ENCODE measurements around the gene NR4A1. TPM values are rescaled to one million over a fixed set of nuclear protein-coding genes. Genes with fewer than 3 reads are reported as not detected.
"Not testable (repeated sequence)": the region's sequence is repeated elsewhere in the genome, so short reads cannot be mapped to it uniquely, and the experiment has no call there.

Gene NR4A1
- total RNA-seq, 6 experiments from 2014 or later: 5.0 to 8.8 (median 7.7) TPM

DNA sequence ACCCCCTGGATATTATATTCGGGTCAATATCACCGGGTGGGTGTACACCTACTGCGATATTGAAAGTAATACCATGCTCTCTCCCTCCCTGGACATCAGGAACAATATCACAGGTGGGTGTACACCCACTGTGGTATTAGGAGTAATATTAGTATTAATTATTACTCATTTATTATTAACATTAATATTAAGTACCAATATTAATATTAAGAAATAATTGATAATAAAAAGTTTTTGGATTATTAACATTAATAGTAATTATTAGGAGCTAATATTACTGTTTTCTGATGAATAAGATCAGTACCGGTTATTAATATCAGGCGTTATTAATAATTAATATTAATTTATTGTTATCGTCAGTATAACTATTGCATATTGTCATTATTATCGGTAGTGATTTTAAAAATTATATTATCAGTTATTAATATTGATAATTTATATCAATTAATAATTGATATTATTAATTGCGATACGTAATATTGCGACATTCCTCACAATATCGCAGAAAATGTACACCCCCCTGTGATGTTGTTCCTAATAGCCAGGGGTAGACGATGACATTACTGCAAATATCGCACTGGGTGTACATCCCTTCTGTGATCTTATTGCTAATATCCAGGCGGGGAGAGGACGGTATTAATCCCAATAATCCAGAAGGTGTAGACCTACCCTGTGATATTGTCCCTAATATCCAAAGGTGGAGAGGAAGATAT, 45.2 kb downstream of the NR4A1 start:
- no peak for ATAC-seq
- no peaks in the 10 kb centered on the region for H3K36me3 ChIP-seq
- WGBS (ENCODE audit: insufficient coverage, low coverage, low lambda C conversion rate, missing lambda C conversion rate): 81% methylated on average over 15 of the region's 15 CpGs
- intact Hi-C loops (cut with DNase I): no loop called here
- no peak for DNase-seq
- H3K9me3 ChIP-seq: no peaks in the 10 kb centered on the region
- no peak for TF ChIP-seq POLR2A (IDR thresholded peaks at IDR 0.05)
- TF ChIP-seq, protein P1, sequence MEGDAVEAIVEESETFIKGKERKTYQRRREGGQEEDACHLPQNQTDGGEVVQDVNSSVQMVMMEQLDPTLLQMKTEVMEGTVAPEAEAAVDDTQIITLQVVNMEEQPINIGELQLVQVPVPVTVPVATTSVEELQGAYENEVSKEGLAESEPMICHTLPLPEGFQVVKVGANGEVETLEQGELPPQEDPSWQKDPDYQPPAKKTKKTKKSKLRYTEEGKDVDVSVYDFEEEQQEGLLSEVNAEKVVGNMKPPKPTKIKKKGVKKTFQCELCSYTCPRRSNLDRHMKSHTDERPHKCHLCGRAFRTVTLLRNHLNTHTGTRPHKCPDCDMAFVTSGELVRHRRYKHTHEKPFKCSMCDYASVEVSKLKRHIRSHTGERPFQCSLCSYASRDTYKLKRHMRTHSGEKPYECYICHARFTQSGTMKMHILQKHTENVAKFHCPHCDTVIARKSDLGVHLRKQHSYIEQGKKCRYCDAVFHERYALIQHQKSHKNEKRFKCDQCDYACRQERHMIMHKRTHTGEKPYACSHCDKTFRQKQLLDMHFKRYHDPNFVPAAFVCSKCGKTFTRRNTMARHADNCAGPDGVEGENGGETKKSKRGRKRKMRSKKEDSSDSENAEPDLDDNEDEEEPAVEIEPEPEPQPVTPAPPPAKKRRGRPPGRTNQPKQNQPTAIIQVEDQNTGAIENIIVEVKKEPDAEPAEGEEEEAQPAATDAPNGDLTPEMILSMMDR (IDR thresholded peaks at IDR 0.05): no peak
- no peaks in the 10 kb centered on the region for H3K27me3 ChIP-seq
- peaks cover 0 to 20% (median 7%) of the 10 kb centered on the region in 4 donors for H3K4me1 ChIP-seq
- no peak overlapping the region for H3K4me3 ChIP-seq
- H3K27ac ChIP-seq: no peak overlapping the region

GRCh38 chr12:52097045-52097666, 45.9 kb downstream of the NR4A1 start:
- WGBS (ENCODE audit: insufficient coverage, low coverage, low lambda C conversion rate, missing lambda C conversion rate): 84% methylated on average over 15 of the region's 21 CpGs

GRCh38 chr12:52104431-52105089, 53.3 kb downstream of the NR4A1 start:
- 58% methylated on average over 10 of the region's 10 CpGs for whole genome bisulfite sequencing (ENCODE audit: insufficient coverage, low coverage, low lambda C conversion rate, missing lambda C conversion rate)
- ATAC-seq; DNase-seq; intact Hi-C loops (cut with DNase I); H3K27me3 ChIP-seq; H3K27ac ChIP-seq; H3K9me3 ChIP-seq; H3K36me3 ChIP-seq; H3K4me3 ChIP-seq; H3K4me1 ChIP-seq: not testable (repeated sequence)

More at GRCh38 chr12:52097045-52097666, 45.9 kb downstream of the NR4A1 start:
- no peaks in the 10 kb centered on the region for H3K9me3 ChIP-seq
- H3K27me3 ChIP-seq: no peaks in the 10 kb centered on the region
- intact Hi-C loops (cut with DNase I): no loop called here
- H3K4me1 ChIP-seq: peaks cover 0 to 19% (median 7%) of the 10 kb centered on the region in 4 donors
- ATAC-seq: no peak
- H3K27ac ChIP-seq: no peak overlapping the region
- TF ChIP-seq, protein P1 (IDR thresholded peaks at IDR 0.05): no peak
- no peak for TF ChIP-seq POLR2A (IDR thresholded peaks at IDR 0.05)
- DNase-seq: no peak
- no peak overlapping the region for H3K4me3 ChIP-seq
- H3K36me3 ChIP-seq: no peaks in the 10 kb centered on the region

Other genes with a start within 250 kb of the NR4A1 start
- 1 to 10 TPM in 2 of 6 experiments, under 1 TPM in 4; 0.14 to 1.8 (median 0.55) TPM for gene FIGNL2, start 202.7 kb upstream of the NR4A1 start, total RNA-seq
- gene ANKRD33, start 163.3 kb upstream of the NR4A1 start, total RNA-seq: 10 to 100 TPM in 1 of 6 experiments, 1 to 10 TPM in 2, not detected in 3; 1.1 to 10.5 (median 2.1) TPM
- gene ACVRL1, start 143.9 kb upstream of the NR4A1 start, total RNA-seq: 10 to 100 TPM in 1 of 6 experiments, 1 to 10 TPM in 5; 2.9 to 10.7 (median 6.2) TPM
- gene ACVR1B, start 99.7 kb upstream of the NR4A1 start, total RNA-seq: 10 to 100 TPM; 14.1 to 28.0 (median 25.0) TPM
- 1 to 10 TPM; 2.9 to 6.5 (median 3.9) TPM for gene TAMALIN, start 44.5 kb upstream of the NR4A1 start, total RNA-seq
- gene ATG101, start 18.5 kb downstream of the NR4A1 start, total RNA-seq: 10 to 100 TPM; 17.4 to 29.7 (median 21.0) TPM
- gene SMIM41, start 28.3 kb downstream of the NR4A1 start, total RNA-seq: not detected
- gene KRT80, start 140.6 kb downstream of the NR4A1 start, total RNA-seq: under 1 TPM; 0.09 to 0.51 (median 0.15) TPM
- gene KRT7, start 181.8 kb downstream of the NR4A1 start, total RNA-seq: 10 to 100 TPM in 3 of 6 experiments, 1 to 10 TPM in 3; 3.4 to 19.2 (median 10.7) TPM
- not detected for gene KRT86, start 223.2 kb downstream of the NR4A1 start, total RNA-seq
- under 1 TPM in 1 of 6 experiments, not detected in 5; 0.13 TPM for gene KRT81, start 240.1 kb downstream of the NR4A1 start, total RNA-seq